ENCODE data around the gene TBC1D10B.
"Not testable (repeated sequence)": the region's sequence is repeated elsewhere in the genome, so short reads cannot be mapped to it uniquely, and the experiment has no call there.

The TBC1D10B gene

DNA sequence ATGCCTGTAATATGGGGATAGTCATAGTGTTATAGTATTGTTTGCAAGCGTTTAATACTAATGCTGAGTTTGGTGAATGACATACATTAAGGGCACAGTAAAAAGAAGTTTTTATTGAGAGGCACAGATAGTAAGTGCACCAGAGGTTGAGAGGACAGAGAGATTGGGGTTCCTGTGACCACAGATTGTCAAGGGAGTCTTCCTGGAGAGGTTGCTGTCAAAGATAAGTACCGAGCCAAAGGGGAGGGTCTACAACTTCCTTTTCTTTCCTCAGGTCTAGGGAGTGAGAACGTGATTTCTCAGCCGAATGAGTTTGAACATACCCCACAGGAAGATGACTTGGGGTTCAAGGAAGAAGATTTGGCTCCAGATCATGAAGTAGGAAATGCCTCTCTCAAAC, 26.8 kb upstream of the TBC1D10B start:
- no peak for DNase-seq (ENCODE audit: low spot score)

DNA sequence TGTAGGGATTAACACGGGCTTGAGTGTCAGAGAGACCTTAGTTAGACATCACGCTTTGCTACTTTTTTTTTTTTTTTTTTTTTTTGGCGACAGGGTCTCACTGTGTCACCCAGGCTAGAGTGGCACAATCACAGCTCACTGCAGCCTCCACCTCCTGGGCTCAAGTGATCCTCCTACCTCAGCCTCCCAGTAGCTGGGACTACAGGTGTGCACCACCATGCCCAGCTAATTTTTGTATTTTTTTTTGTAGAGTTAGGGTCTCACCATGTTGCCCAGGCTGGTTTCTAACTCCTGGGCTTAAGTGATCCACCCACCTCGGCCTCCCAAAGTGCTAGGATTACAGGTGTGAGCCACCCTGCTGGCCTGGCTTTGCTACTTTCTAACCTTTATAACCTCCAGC, 26.3 kb upstream of the TBC1D10B start:
- DNase-seq (ENCODE audit: low spot score), result not testable (repeated sequence)

DNA sequence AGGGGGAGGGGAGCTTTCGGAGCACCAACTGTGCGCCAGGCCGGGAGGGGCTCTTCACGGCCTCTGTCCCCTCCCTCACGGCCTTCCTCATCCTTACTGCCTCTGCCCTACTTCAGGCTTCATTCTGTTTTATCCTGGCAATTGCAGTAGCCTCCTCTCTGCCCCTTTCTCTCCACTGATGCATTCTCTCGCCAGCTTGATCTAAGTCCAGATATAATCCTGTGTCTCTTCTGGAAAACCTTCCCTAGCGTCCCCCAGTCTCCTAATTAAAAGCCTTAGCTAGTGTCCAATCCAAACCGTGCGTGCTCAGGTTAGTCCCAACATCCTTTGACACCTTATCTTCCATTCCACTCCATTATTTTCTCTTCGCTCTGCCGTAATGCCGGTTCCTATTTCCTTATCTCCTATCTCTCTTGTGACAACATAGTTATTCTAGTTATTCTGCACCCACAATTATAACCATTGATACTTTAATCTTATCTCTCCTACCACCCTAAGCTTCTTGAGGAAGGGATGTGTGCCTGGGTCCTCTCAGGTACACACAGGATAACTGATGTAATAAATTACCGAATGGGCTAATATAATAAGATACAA, 25.8 kb upstream of the TBC1D10B start:
- no peak for DNase-seq (ENCODE audit: low spot score)

DNA sequence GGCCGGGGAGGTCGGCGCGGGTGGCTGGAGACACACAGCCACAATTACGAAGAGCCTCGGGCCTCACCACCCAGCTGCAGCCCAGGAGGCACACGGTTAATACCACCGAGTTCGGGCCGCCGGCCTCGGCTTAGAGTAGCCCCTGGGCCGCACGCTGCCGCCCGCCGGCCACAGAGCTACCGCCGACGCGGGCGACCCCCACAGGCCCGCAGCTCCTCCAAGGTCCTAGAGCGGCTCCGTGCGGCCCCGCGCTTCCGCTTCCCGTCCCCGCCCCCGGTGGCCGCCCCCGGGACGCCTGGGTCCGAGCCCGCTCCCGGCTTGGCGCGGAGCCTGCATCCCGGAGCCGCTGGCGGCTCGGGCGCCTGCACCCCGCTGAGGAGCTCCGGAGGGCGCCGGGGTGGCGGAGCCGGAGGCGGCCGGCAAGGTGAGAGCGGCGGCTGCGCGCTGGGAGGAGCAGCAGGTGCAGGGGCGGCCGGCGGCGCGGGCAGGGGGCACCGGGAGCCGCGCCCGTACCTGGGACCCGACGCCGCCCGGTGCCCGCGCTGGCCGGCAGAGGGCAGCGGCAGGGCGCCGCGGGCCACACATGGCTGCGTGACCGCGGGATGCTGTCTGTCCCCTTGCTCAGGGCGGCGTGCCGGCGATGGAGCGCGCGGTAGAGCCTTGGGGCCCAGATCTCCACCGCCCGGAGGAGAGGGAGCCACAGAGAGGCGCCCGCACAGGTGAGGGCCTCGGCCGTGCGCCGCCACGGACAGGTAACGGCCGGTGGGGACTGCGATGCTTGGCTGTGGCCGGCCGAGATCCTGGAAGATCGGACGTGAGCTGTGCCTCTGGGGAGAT, 25.1 kb upstream of the TBC1D10B start, which contains the start of gene ZNF48:
Gene ZNF48 (plus strand): TSS at position 266 of the 837 bp plus-strand sequence. CDS start 375 bp downstream, at position 641.
- peak; percentile 92 for DNase-seq (ENCODE audit: low spot score)

DNA sequence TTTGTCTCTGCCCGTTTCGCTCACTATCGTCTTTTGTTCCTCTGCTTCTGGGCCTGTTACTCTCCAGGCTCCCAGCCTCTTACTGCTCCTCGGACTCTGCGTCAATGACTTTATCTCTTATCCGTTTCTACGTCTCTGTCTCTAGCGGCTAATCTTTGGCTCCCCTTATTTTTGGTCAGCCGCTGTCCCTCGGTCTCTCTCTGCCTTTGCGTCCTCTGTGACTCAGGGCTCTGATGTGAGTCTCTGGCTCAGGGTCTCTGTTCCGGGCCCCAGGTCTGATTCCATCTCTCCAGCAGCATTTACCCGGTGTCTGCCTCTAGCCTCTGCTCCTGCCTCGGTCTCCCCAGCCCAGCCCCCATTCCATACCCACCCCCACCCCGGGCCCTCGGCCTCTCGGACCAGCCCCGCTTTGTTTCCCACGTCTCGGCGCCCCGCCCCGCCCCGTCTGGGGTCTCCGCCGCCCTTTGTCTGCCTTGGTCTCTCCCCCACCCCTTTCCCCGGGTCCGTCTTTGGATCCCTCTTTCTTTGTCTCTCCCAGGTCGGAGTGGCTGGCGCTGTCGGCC, 24.4 kb upstream of the TBC1D10B start:
- DNase-seq (ENCODE audit: low spot score), result no peak

DNA sequence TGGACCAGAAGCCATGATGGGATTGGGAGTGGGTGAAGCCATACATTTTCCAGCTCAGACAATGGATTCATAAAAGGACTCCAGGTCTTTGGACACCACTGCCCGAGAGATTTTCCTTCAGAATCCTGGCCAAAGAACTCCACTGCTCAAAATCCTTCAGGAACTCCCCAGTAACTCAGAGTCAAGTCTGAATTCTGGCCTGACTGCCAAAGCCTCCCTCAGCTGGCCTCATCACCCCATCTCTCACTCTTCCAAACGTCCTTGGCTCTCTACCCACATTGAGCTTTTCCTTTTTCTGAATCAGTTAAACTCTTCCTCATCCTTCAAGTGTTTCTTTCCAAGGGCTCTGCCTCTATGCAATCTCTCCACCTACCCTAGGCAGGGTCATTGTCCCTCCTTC, 13.2 kb upstream of the TBC1D10B start:
- DNase-seq (ENCODE audit: low spot score), result no peak

DNA sequence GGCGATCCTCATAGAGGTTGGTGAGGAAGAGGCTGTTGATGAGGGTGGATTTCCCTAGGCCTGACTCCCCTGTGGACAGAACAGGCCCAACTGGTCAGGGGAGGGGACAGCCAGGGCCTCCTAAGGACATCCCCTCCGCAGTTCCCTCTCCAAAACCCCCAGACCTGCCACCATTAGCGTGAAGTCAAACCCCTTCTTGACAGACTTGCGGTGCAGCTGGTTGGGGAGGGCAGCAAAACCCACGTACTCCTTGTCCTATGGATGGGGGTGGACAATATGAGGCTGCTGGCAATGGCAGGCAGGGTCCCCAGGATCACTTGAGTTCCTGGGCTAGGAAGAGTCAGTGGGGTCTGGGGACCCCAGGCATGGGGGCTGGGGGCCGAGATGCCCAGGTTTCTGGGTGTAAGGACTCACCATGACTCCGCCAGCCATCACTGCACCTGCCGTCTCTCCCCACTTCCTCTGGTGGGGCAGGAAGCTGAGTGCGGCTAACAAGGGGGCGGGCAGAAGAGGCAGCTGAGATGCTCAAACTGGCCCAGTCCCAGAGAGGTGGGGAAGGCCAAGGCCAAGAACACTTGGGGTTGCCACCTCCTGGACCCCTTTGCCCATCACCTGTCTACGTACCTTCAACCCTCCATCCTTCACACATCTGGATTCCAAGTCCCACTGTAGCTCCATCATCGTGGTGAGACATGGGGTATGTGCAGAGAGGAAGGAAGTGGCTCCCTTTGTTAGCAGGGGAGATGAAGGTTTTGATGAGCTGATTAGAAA, 12.0 kb upstream of the TBC1D10B start, which contains the start of gene SEPTIN1:
Gene SEPTIN1 (minus strand): TSS at position 451 of the 771 bp plus-strand sequence. CDS start 19 bp downstream, at position 432.
- DNase-seq (ENCODE audit: low spot score), result no peak

DNA sequence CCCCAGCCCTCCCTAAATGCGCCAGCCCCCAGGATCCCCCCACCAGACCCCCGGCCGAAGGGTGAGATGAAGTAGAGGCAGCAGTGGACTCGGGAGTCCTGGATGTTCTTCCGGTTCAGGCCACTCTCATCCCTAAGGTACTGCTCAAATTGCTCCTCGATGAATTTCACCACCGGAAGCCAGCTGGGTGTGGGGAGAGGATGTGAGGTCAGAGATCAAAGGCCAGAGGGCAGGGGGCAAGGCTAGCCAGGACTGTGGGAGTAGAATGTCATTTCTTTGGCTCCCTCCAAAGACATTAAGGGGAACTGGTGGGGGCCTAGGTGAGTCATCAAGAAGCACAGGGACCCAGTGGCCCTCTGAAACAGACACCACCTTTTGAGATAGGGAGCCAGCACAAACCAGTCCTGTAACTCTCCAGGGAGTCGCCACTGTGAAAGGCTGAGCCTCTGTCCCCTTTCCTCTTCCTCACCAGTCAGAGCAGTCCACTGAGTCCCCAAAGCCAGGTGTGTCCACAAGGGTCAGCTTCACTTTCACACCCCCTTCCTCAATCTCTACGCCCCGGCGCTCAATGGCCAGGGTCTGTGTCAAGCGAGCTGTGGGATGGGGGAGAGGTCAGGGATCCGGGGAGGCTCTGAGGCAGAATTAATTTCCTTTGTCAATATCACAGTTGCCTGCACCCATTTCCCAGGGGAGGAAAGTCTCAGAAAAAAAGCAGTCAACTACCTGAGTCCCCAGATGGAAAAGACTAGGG, 11.2 kb upstream of the TBC1D10B start:
- DNase-seq (ENCODE audit: low spot score), result no peak

DNA sequence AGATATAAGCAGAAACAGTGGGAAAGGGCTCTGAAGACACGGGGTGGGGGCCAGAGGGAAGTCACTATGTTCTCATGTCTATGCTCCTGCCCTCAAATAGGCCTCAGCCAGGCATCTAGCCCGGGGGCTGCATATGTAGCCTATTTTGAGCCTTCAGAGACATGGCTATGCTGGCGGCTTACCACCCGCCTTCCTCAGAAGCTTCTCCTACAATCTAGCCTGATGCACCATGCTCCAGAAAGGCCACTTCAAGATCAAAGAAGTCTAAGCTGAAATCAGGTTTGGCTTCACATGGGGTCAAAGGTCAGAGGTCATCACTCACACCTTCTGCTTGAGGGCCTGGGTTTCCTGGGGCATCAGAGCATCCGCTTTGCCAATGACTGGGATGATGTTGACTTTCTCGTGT, 10.5 kb upstream of the TBC1D10B start:
- DNase-seq (ENCODE audit: low spot score), result no peak

DNA sequence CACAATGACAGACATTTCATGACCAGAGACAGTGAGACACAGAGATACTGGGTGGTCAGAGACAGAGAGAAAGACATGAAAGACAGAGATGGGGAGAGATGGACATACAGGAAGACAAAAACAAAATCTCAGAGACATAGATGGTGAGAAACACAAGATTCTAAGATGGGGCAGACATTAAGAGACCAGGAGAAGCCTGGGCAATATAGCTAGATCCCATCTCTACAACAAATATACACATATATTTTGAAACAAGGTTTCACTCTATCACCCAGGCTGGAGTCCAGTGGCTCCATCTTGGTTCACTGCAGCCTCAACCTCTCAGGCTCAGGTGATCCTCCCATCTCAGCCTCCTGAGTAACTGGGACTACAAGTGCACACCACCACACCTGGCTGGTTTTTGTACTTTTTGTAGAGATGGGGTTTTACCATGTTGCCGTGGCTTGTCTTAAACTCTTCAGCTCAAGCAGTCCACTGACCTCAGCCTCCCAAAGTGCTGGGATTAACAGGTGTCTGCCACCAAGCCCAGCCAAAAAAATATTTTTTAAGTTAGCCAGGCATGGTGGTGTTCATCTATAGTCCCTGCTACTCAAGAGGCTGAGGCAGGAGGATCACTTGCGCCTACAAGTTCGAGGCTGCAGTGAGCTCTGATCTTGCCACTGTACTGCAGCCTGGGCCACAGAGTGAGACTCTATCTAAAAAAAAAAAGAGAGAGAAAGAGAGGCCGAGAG, 9.9 kb upstream of the TBC1D10B start:
- no peak for DNase-seq (ENCODE audit: low spot score)

DNA sequence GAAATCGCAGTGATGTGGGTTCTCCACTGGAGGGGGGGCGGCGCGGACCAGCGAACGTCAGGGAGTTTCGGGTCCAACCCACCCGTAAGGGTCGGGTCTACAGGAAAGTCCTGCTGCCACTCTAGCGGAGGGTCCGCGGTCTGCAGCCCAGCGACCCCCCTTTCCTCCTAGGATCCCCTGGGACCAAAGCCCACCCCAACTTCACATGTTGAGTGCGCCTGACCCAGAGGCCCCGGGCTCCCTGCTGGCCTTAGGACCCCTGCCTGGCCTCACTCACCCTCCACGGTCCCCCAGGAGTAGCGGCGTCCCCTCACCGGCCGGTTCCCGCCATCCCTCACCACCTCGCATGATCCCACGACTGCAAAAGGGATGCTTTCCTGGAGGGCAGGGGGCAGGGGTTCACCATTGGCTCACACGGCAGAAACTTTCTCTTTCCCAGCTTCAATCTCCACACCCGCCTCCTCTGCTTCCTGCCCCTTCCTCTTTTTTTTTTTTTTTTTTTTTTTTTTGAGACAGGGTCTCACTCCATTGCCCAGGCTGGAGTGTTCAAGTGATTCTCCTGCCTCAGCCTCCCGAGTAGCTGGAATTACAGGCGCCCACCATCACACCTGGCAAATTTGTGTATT, 9.0 kb upstream of the TBC1D10B start:
- DNase-seq (ENCODE audit: low spot score), result no peak

DNA sequence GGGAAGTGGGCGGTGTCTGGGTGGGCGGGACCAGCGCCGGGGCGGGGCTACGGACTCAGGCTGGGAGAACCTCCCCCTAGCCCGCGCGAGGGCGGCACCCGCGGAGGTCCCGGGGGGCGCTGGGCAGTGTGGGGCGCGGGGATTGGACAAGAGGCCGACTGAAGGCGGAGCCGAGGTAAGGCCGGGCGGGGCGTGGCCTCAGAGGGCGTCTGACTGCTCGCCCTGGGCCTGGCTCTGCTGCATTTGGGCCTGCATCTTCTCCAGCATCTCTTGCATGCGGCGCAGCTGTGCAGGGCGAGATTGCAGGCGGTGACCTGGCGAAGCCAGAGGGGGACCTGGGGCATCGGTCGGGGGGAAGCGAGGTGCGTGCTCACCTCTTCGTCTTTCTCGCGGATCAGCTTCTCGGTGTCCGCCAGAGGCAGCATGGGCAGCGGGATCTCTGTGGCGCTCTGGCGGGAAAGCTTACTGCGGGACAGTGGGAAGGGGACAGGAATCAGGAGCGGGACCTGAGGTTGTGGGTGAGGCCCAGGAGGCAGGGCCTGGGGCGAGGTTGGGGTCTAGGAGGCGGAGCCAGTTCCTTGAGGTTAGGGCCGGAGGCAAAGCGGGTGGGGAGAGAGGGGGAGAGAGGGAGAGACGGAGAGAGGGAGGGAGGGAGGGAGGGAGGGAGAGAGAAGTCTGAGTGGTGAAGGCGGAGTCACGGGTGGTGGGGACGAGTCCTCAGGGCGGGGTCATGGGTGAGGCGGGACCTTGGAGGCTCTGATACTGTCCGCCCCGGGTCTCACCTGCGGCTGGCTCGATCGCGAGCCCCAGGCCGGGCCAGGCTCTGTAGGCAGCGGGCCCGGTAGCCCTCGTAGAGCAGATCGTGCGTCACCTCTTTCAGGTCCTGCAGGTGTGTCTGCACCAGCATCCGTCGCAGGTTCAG, 8.2 kb upstream of the TBC1D10B start:
- DNase-seq (ENCODE audit: low spot score), result peak; percentile 98

DNA sequence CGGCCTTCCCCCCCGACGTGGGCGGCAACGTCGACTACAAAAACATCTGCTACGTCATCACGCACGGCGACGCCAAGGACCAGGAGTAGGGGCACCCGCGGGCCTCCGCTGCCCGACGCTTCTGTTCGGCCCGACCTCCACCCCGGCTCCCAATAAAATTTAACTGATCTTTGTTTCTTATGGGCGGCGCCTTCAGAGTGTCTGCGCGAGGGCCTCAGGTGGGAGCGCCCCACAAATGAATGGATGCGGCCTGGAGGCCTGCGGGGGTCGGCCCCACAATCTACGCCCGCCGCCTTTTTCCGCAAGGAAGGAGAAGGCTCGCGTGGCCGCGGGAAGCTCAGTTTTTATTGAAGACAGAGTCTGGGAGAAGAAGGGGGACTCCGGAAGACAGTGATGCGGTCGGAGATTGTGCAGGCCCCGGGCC, 7.5 kb upstream of the TBC1D10B start:
- DNase-seq (ENCODE audit: low spot score), result peak; percentile 93

DNA sequence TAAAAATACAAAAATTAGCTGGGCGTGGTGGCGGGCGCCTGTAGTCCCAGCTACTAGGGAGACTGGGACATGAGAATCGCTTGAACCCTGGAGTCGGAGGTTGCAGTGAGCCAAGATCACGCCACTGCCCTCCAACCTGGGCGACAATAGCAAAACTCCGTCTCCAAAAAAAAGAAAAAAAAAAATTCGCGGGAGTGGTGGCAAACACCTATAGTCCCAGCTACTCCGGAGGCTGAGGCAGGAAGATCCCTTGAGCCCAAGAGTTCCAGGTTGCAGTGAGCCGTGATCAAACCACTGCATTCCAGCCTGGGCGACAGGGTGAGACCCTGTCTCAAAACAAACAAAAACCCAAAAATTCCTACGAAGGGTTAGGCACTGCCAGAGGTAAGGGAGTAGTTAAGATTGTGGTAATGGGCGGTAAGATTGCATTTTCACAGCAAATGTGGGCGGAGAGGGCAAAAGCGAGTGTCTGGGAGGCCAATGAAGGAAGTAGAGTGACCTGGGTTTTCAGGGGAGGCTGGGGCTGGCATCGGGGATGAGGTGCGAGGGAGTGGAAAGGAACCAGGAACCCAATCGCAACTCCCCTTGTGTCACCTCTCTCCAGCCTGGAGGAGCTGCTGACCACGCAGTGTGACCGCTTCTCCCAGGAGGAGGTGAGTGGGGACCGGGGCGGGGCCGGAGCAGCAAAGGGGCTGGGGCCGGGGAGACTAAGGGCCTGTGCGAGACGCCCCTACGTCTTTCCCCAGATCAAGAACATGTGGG, 6.9 kb upstream of the TBC1D10B start:
- no peak for DNase-seq (ENCODE audit: low spot score)

DNA sequence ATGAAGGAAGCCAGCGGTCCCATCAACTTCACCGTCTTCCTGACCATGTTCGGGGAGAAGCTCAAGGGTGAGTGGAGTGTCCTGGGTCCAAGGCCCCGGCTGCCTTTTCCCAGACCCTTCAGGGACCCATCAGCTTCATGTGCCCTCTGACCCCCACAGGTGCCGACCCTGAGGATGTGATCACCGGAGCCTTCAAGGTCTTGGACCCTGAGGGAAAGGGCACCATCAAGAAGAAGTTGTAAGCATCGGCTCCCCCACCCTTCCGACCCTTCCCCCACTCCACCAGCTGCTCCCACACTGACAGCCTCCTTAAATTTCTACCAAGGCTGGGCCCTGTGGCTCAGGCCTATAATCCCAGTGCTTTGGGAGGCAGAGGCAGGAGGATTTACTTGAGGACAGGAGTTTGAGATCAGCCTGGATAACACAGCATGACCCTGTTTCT, 6.2 kb upstream of the TBC1D10B start:
- no peak for DNase-seq (ENCODE audit: low spot score)

DNA sequence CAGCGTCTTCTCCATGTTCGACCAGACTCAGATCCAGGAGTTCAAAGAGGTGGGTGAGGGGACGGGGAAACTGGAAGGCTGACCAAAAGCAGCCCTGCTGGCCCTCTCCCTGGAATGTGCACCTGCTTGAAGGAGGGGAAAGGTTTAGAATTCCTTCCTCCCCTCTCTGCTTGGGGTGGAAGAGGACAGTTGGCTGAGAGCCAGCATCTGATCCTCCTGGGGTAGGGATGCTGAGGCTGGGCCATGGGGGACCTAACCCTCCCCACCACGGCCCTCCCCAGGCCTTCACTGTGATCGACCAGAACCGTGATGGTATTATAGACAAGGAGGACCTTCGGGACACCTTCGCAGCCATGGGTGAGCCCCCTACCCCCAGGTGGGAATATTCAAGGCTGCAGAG, 5.6 kb upstream of the TBC1D10B start:
- no peak for DNase-seq (ENCODE audit: low spot score)

DNA sequence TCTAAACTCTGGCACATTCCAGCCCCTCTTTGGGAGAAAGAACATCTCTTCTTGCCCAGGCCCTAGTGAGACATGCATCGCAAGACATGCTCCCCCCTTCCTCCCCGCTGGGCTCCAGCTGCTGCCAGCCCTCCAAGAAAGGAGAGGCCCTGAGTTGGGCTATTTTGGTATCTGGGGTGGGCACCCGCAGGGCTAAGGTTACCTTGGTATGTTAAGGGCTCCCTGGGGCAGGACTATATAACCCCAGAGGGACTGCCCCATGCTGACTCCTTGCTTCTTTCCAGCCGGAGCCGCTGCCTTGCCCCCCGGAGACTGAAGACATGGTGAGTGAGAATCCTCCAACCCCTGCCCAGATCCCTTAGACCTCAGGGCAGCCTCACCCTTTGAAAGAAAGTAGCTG, 4.2 kb upstream of the TBC1D10B start, which contains the start of gene MYL11:
Gene MYL11 (plus strand): TSS at position 265 of the 400 bp plus-strand sequence. CDS start 56 bp downstream, at position 321.
- no peak for DNase-seq (ENCODE audit: low spot score)

DNA sequence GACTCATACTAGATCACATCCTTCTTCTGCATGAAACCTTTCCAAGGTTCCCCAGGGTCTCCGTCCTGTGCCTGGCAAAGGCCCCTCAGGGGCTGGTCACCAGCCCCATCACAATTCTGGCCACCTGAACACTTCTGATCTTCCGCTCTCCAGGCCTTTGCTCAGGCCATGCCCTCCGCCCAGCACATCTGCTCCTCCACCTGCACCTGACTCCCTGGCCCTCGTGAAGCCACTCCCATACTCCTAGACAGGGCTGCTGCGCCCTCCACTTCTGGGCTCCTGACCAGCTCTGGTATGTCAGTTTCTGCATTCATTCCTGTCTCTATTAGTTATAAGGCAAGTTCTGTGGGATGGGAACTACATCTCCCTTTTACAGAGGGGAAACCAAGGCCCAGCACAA, 2.4 kb upstream of the TBC1D10B start:
- DNase-seq (ENCODE audit: low spot score), result no peak

Measured in cerebellar cortex (tissue), 1 donor.